Smooth muscle cell (in vitro differentiated cells): Measurements from ENCODE around the gene ALDH1A3. TPM values are rescaled to one million over a fixed set of nuclear protein-coding genes. Genes with fewer than 3 reads are reported as not detected.

ENCODE experiments used
- DNase-seq: peaks from one replicate; lab custom pipeline; 2025; ENCODE audit not compliant: unreplicated experiment; lab: John Stamatoyannopoulos, UW
- H2AFZ ChIP-seq: fragments of 200-600 bp; sonication (generic); 2 replicates; pipeline ENCODE4 v1.6.0; 2016; ENCODE audit warnings: antibody characterized with exemption, low read depth, mild to moderate bottlenecking
- H3F3A ChIP-seq: fragments of 200-600 bp; sonication (generic); 2 replicates; pipeline ENCODE4 v1.6.0; 2017; ENCODE audit warnings: antibody characterized with exemption, low read depth
- H3K27ac ChIP-seq: fragments of 200-600 bp; sonication (generic); 2 replicates; pipeline ENCODE4 v1.5.1; 2016; ENCODE audit warnings: low read depth, mild to moderate bottlenecking
- H3K27me3 ChIP-seq: fragments of 200-600 bp; sonication (generic); 2 replicates; pipeline ENCODE4 v1.6.1; 2016; ENCODE audit warnings: low read depth, mild to moderate bottlenecking
- H3K36me3 ChIP-seq: fragments of 200-600 bp; sonication (generic); 2 replicates; pipeline ENCODE4 v1.5.1; 2016; ENCODE audit warnings: low read depth
- H3K4me1 ChIP-seq: fragments of 200-600 bp; sonication (generic); 2 replicates; pipeline ENCODE4 v1.5.1; 2016; ENCODE audit warnings: low read depth
- H3K4me2 ChIP-seq: fragments of 200-600 bp; sonication (generic); 2 replicates; pipeline ENCODE4 v1.6.0; 2016; ENCODE audit warnings: mild to moderate bottlenecking
- H3K4me3 ChIP-seq: fragments of 200-600 bp; sonication (generic); 2 replicates; pipeline ENCODE4 v1.5.1; 2016; ENCODE audit warnings: mild to moderate bottlenecking
- H3K79me2 ChIP-seq: fragments of 200-600 bp; sonication (generic); 2 replicates; pipeline ENCODE4 v1.6.0; 2016; ENCODE audit warnings: low read depth, mild to moderate bottlenecking
- H3K9ac ChIP-seq: fragments of 200-600 bp; sonication (generic); 2 replicates; pipeline ENCODE4 v1.6.0; 2016; ENCODE audit warnings: low read depth
- H3K9me3 ChIP-seq: fragments of 200-600 bp; sonication (generic); replicated peaks from 2 replicates; pipeline ENCODE4 v1.5.1; 2016; ENCODE audit warnings: low read depth
- H4K20me1 ChIP-seq: fragments of 200-600 bp; sonication (generic); 2 replicates; pipeline ENCODE4 v1.6.0; 2016; ENCODE audit warnings: low read depth
- WGBS: methylation state at CpG from one replicate; pipeline ENCODE4 v1.1.7; 2016; ENCODE audit warnings: low lambda C conversion rate; 5-methylcytosine and 5-hydroxymethylcytosine counted together
- polyA plus RNA-seq: library from polyadenylated mRNA; unstranded; fragments of >200 nt; fragmentation: Nextera tagmentation; extraction: Ambion mirVana; gene quantifications from 2 replicates; pipeline ENCODE4 v1.2.1, GENCODE V29; 2016
- total RNA-seq: library from RNA; depleted of rRNA; stranded (reverse); fragments of >200 nt; gene quantifications from 2 replicates; pipeline ENCODE4 v1.2.3, GENCODE V29; 2014
- TF ChIP-seq, protein P1 (sequence below): fragments of 200-600 bp; sonication (generic); IDR thresholded peaks from 2 replicates; pipeline ENCODE4 v1.5.1; 2017; ENCODE audit warnings: borderline replicate concordance, mild to moderate bottlenecking, antibody characterized with exemption; ENCODE audit not compliant: insufficient read depth, poor library complexity, severe bottlenecking

ALDH1A3 gene
- total and polyA plus RNA-seq, 2 experiments from 2014 or later: 1.3 to 1.6 TPM

DNA sequence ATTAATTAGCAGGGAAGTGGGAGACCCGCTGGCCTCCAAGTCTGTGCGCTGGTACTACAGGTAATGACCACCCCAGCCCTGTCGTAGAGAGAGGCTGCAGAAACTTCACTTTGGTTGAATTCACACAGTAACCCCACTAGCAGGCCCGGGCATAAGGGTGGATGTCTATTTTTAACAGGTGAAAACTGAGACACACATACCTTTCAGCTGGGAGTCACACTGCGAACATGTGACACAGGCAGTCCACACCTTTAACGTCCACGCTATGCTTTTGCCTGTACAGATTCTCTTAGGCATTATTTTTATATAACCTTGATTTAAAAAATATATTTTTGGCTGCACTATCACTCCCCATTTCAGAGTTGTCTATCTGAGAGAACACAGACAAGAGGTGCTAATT lies 43.4 kb downstream of the ALDH1A3 start:
- Histone ChIP-seq H3K79me2 (no peaks in the 10 kb centered on the region), H3K9me3 (no peaks in the 10 kb centered on the region), H4K20me1 (no peaks in the 10 kb centered on the region), H2AFZ (no peak overlapping the region), H3K36me3 (no peaks in the 10 kb centered on the region), H3K27me3 (peaks cover 41% of the 10 kb centered on the region), H3F3A (no peaks in the 10 kb centered on the region), H3K4me1 (no peaks in the 10 kb centered on the region), H3K4me3 (no peak overlapping the region), H3K4me2 (no peak overlapping the region), H3K27ac (no peak overlapping the region), H3K9ac (no peak overlapping the region)
- no peak for DNase-seq
- TF ChIP-seq, protein P1, sequence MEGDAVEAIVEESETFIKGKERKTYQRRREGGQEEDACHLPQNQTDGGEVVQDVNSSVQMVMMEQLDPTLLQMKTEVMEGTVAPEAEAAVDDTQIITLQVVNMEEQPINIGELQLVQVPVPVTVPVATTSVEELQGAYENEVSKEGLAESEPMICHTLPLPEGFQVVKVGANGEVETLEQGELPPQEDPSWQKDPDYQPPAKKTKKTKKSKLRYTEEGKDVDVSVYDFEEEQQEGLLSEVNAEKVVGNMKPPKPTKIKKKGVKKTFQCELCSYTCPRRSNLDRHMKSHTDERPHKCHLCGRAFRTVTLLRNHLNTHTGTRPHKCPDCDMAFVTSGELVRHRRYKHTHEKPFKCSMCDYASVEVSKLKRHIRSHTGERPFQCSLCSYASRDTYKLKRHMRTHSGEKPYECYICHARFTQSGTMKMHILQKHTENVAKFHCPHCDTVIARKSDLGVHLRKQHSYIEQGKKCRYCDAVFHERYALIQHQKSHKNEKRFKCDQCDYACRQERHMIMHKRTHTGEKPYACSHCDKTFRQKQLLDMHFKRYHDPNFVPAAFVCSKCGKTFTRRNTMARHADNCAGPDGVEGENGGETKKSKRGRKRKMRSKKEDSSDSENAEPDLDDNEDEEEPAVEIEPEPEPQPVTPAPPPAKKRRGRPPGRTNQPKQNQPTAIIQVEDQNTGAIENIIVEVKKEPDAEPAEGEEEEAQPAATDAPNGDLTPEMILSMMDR: no peak
- WGBS: 93% methylated on average over 7 of the region's 7 CpGs

DNA sequence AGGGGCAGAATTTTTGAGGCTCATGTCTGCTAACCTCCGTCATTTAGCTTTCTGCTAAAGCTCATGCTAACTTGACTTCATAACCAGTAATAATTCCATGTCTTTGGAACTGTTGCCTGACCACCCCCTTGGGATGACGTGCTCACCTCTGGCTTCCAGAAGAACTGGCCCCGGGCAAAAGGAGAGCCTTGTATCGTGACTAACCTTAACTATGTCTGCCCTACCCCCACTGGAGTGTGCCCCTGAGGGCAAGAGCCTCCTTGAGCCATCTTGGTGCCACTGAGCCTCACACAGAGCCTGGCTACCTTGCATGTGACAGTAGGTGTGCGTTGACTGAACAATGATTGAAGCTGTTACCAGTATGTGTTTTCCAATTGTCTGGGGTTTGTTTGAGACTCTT lies 44.3 kb downstream of the ALDH1A3 start:
- TF ChIP-seq, protein P1: no peak
- DNase-seq: no peak
- Histone ChIP-seq H3K27ac (no peak overlapping the region), H3K4me3 (no peak overlapping the region), H2AFZ (no peak overlapping the region), H3F3A (no peaks in the 10 kb centered on the region), H4K20me1 (no peaks in the 10 kb centered on the region), H3K79me2 (no peaks in the 10 kb centered on the region), H3K9ac (no peak overlapping the region), H3K36me3 (no peaks in the 10 kb centered on the region), H3K9me3 (no peaks in the 10 kb centered on the region), H3K4me2 (no peak overlapping the region), H3K4me1 (no peaks in the 10 kb centered on the region), H3K27me3 (peaks cover 33% of the 10 kb centered on the region)
- WGBS: 90% methylated on average over 5 of the region's 5 CpGs

DNA sequence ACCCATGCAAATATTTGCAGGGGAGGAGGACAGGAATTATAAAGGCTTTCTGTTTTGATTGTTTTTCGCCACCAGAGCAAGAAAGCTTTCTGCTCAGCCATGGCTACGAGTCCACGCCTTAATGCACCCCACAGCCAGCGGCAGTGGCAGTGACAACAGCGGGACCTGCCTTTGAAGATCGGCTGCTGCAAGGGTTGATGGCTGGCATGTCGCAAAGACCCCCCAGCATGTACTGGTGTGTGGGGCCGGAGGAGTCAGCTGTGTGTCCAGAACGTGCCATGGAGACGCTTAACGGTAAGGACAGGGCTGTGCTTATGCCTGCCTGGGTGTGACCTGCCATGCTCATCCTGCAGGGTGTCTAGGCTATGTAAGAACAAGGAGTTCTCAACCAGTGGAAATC lies 44.8 kb downstream of the ALDH1A3 start:
- Histone ChIP-seq H2AFZ (no peak overlapping the region), H4K20me1 (no peaks in the 10 kb centered on the region), H3K9ac (no peak overlapping the region), H3K4me1 (peaks cover 4% of the 10 kb centered on the region), H3K27ac (no peak overlapping the region), H3K79me2 (no peaks in the 10 kb centered on the region), H3K4me2 (no peak overlapping the region), H3K36me3 (no peaks in the 10 kb centered on the region), H3K9me3 (no peaks in the 10 kb centered on the region), H3K27me3 (peaks cover 31% of the 10 kb centered on the region), H3F3A (no peaks in the 10 kb centered on the region), H3K4me3 (no peak overlapping the region)
- TF ChIP-seq, protein P1: no peak
- no peak for DNase-seq
- WGBS: 95% methylated on average over 11 of the region's 11 CpGs

DNA sequence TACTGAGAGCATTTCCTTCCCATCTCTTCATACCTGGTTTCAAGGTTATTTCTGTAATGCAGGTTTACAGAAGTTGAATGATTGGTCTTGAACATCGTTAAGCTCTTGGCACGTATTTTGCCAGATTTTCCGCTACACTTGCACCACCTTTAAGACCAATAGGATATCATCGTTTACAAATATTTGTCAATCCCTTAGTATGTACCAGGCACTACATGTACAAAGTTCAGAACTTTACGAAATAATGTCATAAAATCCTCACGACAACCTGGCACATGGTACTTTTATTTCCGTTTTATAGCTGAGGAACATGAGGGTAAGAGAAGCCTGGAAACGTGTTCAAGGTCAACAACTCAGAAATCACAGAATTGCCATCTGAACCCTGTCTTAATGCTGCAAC lies 45.8 kb downstream of the ALDH1A3 start:
- Histone ChIP-seq H3K9ac (no peak overlapping the region), H3K27ac (no peak overlapping the region), H3K9me3 (no peaks in the 10 kb centered on the region), H4K20me1 (no peaks in the 10 kb centered on the region), H2AFZ (no peak overlapping the region), H3K4me2 (no peak overlapping the region), H3K27me3 (peaks cover 21% of the 10 kb centered on the region), H3K4me1 (peaks cover 4% of the 10 kb centered on the region), H3K36me3 (no peaks in the 10 kb centered on the region), H3K79me2 (no peaks in the 10 kb centered on the region), H3F3A (no peaks in the 10 kb centered on the region), H3K4me3 (no peak overlapping the region)
- DNase-seq: no peak
- 93% methylated on average over 8 of the region's 8 CpGs for WGBS
- TF ChIP-seq, protein P1: no peak
